GM03348 (cell line): ENCODE measurements around the gene FTH1.

Source experiments
- DNase-seq: peaks from one replicate; pipeline ENCODE4 v3.0.0; 2012; ENCODE audit warnings: low spot score

The FTH1 gene

GRCh38 chr11:61916737-61917333 lies 50.6 kb downstream of the FTH1 start:
- DNase-seq = peak; percentile 52

DNA sequence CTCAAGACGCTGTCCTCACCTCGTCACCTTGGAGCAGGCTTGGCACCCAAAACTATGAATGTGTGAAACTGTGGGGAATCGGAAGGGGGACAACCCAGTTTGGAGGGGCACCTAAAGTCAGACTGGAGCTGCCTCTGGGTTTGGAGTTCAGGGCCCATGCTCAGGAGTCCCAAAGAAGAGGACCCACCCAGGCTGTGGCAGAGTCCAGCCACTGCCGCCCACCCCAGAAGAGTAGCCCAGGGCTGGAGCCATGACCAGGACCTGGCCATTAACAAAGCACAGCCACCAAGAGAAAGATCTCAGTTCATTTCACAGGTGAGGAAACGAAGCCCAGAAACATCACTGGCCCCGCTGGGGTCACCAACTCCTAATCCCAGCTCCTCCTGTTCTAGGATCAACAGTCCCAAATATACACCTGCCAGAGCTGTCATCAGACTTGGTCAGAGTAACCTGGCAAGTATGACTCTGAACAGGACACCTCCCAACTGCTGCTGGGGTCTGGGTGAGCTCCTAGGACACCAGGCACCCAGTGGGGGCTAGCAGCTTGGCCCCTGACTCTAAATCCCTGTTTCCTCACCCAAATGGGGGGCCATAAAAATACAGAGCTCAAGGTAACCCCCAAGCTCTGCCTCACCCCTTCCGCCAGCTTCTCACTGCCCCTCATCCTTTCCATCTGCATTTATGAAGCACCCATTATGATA lies 52.8 kb downstream of the FTH1 start:
- DNase-seq = no peak
